OCI-LY3 (cell line): Measurements from ENCODE around the gene MPRIP.
"Not testable (repeated sequence)": the region's sequence is repeated elsewhere in the genome, so short reads cannot be mapped to it uniquely, and the experiment has no call there.

Source experiments
- H2AFZ ChIP-seq: fragments of 200-600, 300-600 bp; shearing (Covaris generic); 2 replicates; pipeline ENCODE4 v1.6.0; 2014; ENCODE audit warnings: antibody characterized with exemption, low read depth, low read length
- H3K27ac ChIP-seq: fragments of 200-600, 300-600 bp; sonication (generic); 2 replicates; pipeline ENCODE4 v1.5.1; 2014; ENCODE audit warnings: mild to moderate bottlenecking, low read length, moderate library complexity, mixed read lengths
- H3K27me3 ChIP-seq: fragments of 200-600, 300-600 bp; sonication (generic); 2 replicates; pipeline ENCODE4 v1.6.1; 2014; ENCODE audit warnings: low read depth, low read length, mixed read lengths
- H3K36me3 ChIP-seq: fragments of 200-600, 300-600 bp; sonication (generic); replicated peaks from 2 replicates; pipeline ENCODE3; 2014; ENCODE audit warnings: low read depth, low read length, mixed read lengths
- H3K4me1 ChIP-seq: fragments of 300-600, 200-600 bp; sonication (generic); 2 replicates; pipeline ENCODE4 v1.6.1; 2014; ENCODE audit warnings: low read length, mixed read lengths
- H3K4me2 ChIP-seq: fragments of 200-600, 300-600 bp; sonication (generic); 2 replicates; pipeline ENCODE4 v1.6.1; 2014; ENCODE audit warnings: low read length, mixed read lengths
- H3K4me3 ChIP-seq: fragments of 300-600, 200-600 bp; sonication (generic); 2 replicates; pipeline ENCODE4 v1.5.1; 2014; ENCODE audit warnings: antibody characterized with exemption, mild to moderate bottlenecking, low read length, moderate library complexity
- H3K79me2 ChIP-seq: fragments of 300-600, 200-600 bp; shearing (Covaris generic); 2 replicates; pipeline ENCODE4 v1.6.1; 2014; ENCODE audit warnings: mild to moderate bottlenecking, low read length, mixed read lengths
- H3K9ac ChIP-seq: fragments of 300-600, 200-600 bp; shearing (Covaris generic); 2 replicates; pipeline ENCODE4 v1.6.0; 2014; ENCODE audit warnings: mild to moderate bottlenecking, low read length, moderate library complexity
- H3K9me3 ChIP-seq: fragments of 200-600, 300-600 bp; shearing (Covaris generic); 2 replicates; pipeline ENCODE4 v1.6.1; 2014; ENCODE audit warnings: low read length, mixed read lengths; ENCODE audit not compliant: insufficient read depth
- H4K20me1 ChIP-seq: fragments of 200-600, 300-600 bp; sonication (generic); 2 replicates; pipeline ENCODE4 v1.6.1; 2016; ENCODE audit warnings: low read length, mixed read lengths; ENCODE audit not compliant: insufficient read depth
- CTCF ChIP-seq: fragments of 200-600, 300-600 bp; sonication (generic); IDR thresholded peaks from 2 replicates; pipeline ENCODE4 v1.5.1; 2014; ENCODE audit warnings: antibody characterized with exemption, low read length, low read depth
- EZH2phosphoT487 ChIP-seq: fragments of 200-600 bp; shearing (Covaris generic); IDR thresholded peaks from 2 replicates; pipeline ENCODE4 v1.6.1; 2018; ENCODE audit warnings: antibody characterized with exemption, mixed run types, low read depth

MPRIP gene

GRCh38 chr17:17156511-17156910 is 114.3 kb downstream of the MPRIP start:
- no peaks in the 10 kb centered on the region for H3K4me1 ChIP-seq
- H3K4me3 ChIP-seq = no peak overlapping the region
- H2AFZ ChIP-seq = no peak overlapping the region
- TF ChIP-seq EZH2phosphoT487 (no peak), CTCF (no peak)
- no peak overlapping the region for H3K27ac ChIP-seq
- no peaks in the 10 kb centered on the region for H3K79me2 ChIP-seq
- H3K9ac ChIP-seq = no peak overlapping the region
- no peak overlapping the region for H3K4me2 ChIP-seq
- no peaks in the 10 kb centered on the region for H3K27me3 ChIP-seq
- H3K9me3 ChIP-seq = no peaks in the 10 kb centered on the region
- no peaks in the 10 kb centered on the region for H3K36me3 ChIP-seq
- no peaks in the 10 kb centered on the region for H4K20me1 ChIP-seq

GRCh38 chr17:17157041-17157440 is 114.8 kb downstream of the MPRIP start:
- no peak overlapping the region for H3K9ac ChIP-seq
- H3K27me3 ChIP-seq = no peaks in the 10 kb centered on the region
- H4K20me1 ChIP-seq = no peaks in the 10 kb centered on the region
- TF ChIP-seq CTCF = no peak
- TF ChIP-seq EZH2phosphoT487 = no peak
- H3K4me3 ChIP-seq = no peak overlapping the region
- H3K79me2 ChIP-seq = no peaks in the 10 kb centered on the region
- no peak overlapping the region for H3K4me2 ChIP-seq
- H3K4me1 ChIP-seq = no peaks in the 10 kb centered on the region
- no peaks in the 10 kb centered on the region for H3K9me3 ChIP-seq
- H2AFZ ChIP-seq = no peak overlapping the region
- no peak overlapping the region for H3K27ac ChIP-seq
- H3K36me3 ChIP-seq = no peaks in the 10 kb centered on the region

DNA sequence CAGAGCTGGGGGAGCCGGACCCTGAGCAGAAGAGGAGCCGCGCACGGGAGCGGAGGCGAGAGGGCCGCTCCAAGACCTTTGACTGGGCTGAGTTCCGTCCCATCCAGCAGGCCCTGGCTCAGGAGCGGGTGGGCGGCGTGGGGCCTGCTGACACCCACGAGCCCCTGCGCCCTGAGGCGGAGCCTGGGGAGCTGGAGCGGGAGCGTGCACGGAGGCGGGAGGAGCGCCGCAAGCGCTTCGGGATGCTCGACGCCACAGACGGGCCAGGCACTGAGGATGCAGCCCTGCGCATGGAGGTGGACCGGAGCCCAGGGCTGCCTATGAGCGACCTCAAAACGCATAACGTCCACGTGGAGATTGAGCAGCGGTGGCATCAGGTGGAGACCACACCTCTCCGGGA is 116.2 kb downstream of the MPRIP start:
- not testable (repeated sequence) for H3K9ac ChIP-seq, H2AFZ ChIP-seq, H4K20me1 ChIP-seq, H3K36me3 ChIP-seq, H3K9me3 ChIP-seq, H3K27me3 ChIP-seq, H3K4me1 ChIP-seq, H3K27ac ChIP-seq, H3K4me2 ChIP-seq, H3K79me2 ChIP-seq, H3K4me3 ChIP-seq

- H2AFZ ChIP-seq = no peak overlapping the region
- TF ChIP-seq CTCF = no peak
- TF ChIP-seq EZH2phosphoT487 = no peak
- no peaks in the 10 kb centered on the region for H3K27me3 ChIP-seq
- no peak overlapping the region for H3K9ac ChIP-seq
- H3K36me3 ChIP-seq = no peaks in the 10 kb centered on the region
- no peak overlapping the region for H3K4me2 ChIP-seq
- H3K9me3 ChIP-seq = no peaks in the 10 kb centered on the region
- H4K20me1 ChIP-seq = no peaks in the 10 kb centered on the region
- no peak overlapping the region for H3K4me3 ChIP-seq
- no peaks in the 10 kb centered on the region for H3K79me2 ChIP-seq
- H3K27ac ChIP-seq = no peak overlapping the region
- H3K4me1 ChIP-seq = no peaks in the 10 kb centered on the region
Measured at GRCh38 chr17:17159571-17159970, 117.3 kb downstream of the MPRIP start.

GRCh38 chr17:17161121-17161520 is 118.9 kb downstream of the MPRIP start:
- H3K36me3 ChIP-seq = no peaks in the 10 kb centered on the region

More at GRCh38 chr17:17161121-17161520, 118.9 kb downstream of the MPRIP start:
- Histone ChIP-seq H2AFZ (no peak overlapping the region), H3K27ac (no peak overlapping the region), H3K4me2 (no peak overlapping the region), H4K20me1 (no peaks in the 10 kb centered on the region), H3K4me3 (no peak overlapping the region), H3K79me2 (no peaks in the 10 kb centered on the region), H3K9me3 (no peaks in the 10 kb centered on the region), H3K4me1 (no peaks in the 10 kb centered on the region), H3K9ac (no peak overlapping the region), H3K27me3 (no peaks in the 10 kb centered on the region)
- TF ChIP-seq EZH2phosphoT487 = no peak
- no peak for TF ChIP-seq CTCF
